Neural crest cell (in vitro differentiated cells): ENCODE data around the gene SLAMF9. TPM values are rescaled to one million over a fixed set of nuclear protein-coding genes. Genes with fewer than 3 reads are reported as not detected.
"Not testable (repeated sequence)": the region's sequence is repeated elsewhere in the genome, so short reads cannot be mapped to it uniquely, and the experiment has no call there.

Experiments used
- DNase-seq: peaks from one replicate; pipeline ENCODE4 v3.0.0; 2021; ENCODE audit warnings: low read depth, mixed read lengths, low spot score
- H3K27ac Mint-ChIP-seq: one replicate; pipeline ENCODE4 v1.8.0; 2021; ENCODE audit warnings: mild to moderate bottlenecking, mixed read lengths; ENCODE audit not compliant: unreplicated experiment
- H3K27me3 Mint-ChIP-seq: 2 replicates; pipeline ENCODE4 v1.8.0; 2021; ENCODE audit warnings: low read depth, mild to moderate bottlenecking, mixed read lengths
- H3K36me3 Mint-ChIP-seq: 2 replicates; pipeline ENCODE4 v1.8.0; 2021; ENCODE audit warnings: low read depth, mild to moderate bottlenecking, mixed read lengths
- H3K4me1 Mint-ChIP-seq: 2 replicates; pipeline ENCODE4 v1.8.0; 2021; ENCODE audit warnings: mixed read lengths
- H3K4me3 Mint-ChIP-seq: one replicate; pipeline ENCODE4 v1.8.0; 2021; ENCODE audit warnings: mild to moderate bottlenecking, mixed read lengths
- H3K9me3 Mint-ChIP-seq: 2 replicates; pipeline ENCODE4 v1.8.0; 2021; ENCODE audit warnings: mixed read lengths
- total RNA-seq: library from RNA; stranded (reverse); gene quantifications from 2 replicates; pipeline ENCODE4 v1.2.1, GENCODE V29; 2021
- TF ChIP-seq, protein P1 (sequence below): fragments of 200-600 bp; sonication (generic); conservative IDR thresholded peaks from 2 replicates; pipeline ENCODE4 v1.5.0; 2021; ENCODE audit warnings: antibody characterized with exemption, mild to moderate bottlenecking

Gene SLAMF9
- total RNA-seq, 1 donor from 2014 or later: not detected

DNA sequence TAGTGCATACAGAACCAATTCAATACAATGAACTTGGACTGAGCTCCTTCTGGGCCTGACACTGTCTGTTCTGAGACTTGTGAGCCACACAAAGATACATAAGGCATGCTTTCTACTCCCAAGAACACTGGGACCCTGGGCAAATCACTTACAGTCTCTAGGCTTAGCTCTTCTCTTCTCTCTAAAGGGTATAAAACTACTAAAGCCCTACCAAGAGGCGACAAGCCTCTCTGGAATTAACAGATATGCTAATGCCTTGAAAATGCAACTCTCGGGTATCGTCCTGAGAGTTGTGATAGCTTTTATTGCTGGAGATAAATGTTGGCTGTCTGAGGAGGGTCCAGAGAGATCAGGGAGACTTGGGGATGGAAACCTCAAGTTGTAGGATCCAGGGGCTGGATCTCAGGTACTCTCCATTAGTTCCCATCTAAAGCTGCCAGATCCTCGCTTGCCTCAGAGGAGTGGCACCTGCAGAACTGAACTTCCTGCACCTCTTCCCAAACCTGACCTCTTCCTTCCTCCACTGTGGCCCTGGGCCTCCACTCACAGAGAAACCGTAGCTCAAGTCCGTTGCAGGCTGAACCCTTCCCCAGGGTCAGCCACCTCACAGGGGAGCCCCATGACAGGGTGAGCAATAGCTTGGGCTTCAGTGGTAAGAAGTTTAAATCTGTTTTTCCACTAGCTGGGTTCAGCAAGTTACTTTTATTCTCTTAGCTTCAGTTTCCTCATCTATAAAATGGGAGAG is 42.5 kb downstream of the SLAMF9 start:
- H3K4me1 Mint-ChIP-seq: peaks cover 31% of the 10 kb centered on the region
- no peak overlapping the region for H3K27ac Mint-ChIP-seq
- no peak overlapping the region for H3K4me3 Mint-ChIP-seq
- TF ChIP-seq, protein P1, sequence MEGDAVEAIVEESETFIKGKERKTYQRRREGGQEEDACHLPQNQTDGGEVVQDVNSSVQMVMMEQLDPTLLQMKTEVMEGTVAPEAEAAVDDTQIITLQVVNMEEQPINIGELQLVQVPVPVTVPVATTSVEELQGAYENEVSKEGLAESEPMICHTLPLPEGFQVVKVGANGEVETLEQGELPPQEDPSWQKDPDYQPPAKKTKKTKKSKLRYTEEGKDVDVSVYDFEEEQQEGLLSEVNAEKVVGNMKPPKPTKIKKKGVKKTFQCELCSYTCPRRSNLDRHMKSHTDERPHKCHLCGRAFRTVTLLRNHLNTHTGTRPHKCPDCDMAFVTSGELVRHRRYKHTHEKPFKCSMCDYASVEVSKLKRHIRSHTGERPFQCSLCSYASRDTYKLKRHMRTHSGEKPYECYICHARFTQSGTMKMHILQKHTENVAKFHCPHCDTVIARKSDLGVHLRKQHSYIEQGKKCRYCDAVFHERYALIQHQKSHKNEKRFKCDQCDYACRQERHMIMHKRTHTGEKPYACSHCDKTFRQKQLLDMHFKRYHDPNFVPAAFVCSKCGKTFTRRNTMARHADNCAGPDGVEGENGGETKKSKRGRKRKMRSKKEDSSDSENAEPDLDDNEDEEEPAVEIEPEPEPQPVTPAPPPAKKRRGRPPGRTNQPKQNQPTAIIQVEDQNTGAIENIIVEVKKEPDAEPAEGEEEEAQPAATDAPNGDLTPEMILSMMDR: no peak
- DNase-seq: no peak
- H3K27me3 Mint-ChIP-seq: no peaks in the 10 kb centered on the region
- no peaks in the 10 kb centered on the region for H3K36me3 Mint-ChIP-seq
- no peaks in the 10 kb centered on the region for H3K9me3 Mint-ChIP-seq

DNA sequence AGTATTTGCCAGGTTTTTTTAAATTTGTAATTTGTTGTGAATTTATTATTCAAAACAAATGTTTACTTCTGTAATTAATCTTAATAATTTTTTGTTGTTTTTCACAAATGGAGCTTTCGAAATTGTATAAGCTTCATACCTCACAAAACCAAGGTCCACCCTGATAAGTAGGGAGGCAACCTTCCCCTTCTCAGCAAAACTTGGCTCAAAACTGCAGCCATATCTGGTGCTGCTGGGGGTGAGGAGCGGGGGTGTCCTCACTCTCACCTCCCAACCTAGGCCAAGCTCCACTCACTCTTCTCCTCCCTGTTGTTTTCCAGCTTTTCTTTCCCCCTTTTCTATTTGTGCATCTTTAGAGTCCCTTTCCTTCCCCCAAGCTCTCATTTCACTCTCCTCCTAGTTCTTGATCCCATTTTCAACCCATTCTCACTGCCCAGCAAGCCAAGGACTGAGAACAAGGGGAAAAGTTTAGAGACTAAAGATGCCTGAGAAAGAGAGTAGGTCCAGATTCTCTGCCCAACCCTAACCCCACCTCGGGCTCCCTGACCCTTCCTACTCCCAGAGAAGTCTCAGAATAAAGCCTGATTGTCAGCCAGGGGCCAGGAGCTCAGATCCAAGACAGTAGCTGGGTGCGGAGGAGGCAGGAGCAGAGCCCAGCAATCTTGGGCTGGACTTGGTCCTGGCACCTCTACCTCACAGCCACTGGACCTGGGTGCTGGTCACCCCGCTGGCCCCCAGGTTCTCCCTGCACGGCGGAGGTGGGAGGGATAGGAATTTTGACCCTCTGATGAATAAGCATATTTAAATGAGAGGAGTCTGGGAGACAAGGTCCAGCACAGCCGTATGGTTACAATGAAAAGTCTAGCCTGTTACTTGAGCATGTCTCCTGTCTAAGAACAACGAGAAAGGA is 45.8 kb downstream of the SLAMF9 start:
- Mint-ChIP-seq H3K36me3 (no peaks in the 10 kb centered on the region), H3K4me1 (peaks cover 22% of the 10 kb centered on the region), H3K27me3 (peaks cover 3% of the 10 kb centered on the region), H3K9me3 (peaks cover 7% of the 10 kb centered on the region), H3K27ac (no peak overlapping the region), H3K4me3 (no peak overlapping the region)
- TF ChIP-seq, protein P1: no peak
- DNase-seq: no peak

DNA sequence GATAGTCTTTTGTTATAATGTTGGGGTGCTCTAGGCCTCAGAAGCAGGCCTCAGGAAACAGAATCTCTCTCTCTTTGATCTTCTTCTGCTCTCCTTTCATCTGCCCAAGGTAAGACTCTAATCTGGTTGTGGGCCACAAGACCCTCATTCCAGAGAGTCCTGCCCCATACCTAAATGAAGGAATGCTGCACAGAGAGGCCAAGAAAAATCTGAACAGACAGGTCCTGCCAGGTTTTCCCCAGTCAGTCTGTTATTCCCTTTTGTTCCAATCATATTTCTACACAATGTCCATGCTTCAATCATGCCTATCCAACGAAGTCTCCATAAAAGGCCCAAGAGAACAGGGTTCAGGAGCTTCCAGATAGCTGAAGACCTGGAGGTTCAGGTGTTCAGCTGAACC is 47.1 kb downstream of the SLAMF9 start:
- DNase-seq: no peak
- Mint-ChIP-seq H3K4me3 (no peak overlapping the region), H3K27ac (no peak overlapping the region), H3K36me3 (no peaks in the 10 kb centered on the region), H3K9me3 (peaks cover 7% of the 10 kb centered on the region), H3K27me3 (peaks cover 3% of the 10 kb centered on the region), H3K4me1 (peaks cover 19% of the 10 kb centered on the region)
- TF ChIP-seq, protein P1: no peak

DNA sequence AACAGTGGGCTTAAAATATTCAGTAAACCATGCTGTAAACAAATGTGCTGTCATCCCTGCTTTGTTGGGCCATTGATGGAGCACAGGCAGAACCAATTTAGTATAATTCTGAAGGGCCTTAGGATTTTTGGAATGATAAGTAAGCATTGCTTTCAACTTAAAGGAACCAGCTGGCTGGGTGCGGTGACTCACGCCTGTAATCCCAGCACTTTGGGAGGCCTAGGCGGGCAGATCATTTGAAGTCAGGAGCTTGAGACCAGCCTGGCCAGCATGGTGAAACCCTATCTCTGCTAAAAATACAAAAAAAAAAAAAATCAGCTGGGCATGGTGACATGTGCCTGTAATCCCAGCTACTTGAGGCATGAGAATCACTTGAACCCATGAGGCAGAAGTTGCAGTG is 50.0 kb downstream of the SLAMF9 start:
- DNase-seq, H3K36me3 Mint-ChIP-seq, H3K9me3 Mint-ChIP-seq, H3K4me3 Mint-ChIP-seq, H3K27ac Mint-ChIP-seq: not testable (repeated sequence)
- Mint-ChIP-seq H3K4me1 (peaks cover 22% of the 10 kb centered on the region), H3K27me3 (peaks cover 11% of the 10 kb centered on the region)

DNA sequence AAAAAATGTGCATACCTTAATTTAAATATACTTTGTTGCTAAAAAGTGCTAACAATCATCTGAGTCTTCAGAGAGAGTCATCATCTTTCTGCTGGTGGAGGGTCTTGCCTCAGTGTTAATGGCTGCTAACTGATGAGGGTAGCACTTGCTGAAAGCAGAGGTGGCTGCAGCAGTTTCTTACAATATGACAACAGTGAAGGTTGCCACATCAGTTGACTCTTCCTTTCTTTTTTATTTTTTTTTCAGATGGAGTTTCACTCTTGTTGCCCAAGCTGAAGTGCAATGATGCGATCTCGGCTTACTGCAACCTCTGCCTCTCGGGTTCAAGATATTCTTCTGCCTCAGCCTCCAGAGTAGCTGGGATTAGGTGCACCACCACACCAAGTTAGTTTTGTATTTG is 51.5 kb downstream of the SLAMF9 start:
- no peak overlapping the region for H3K27ac Mint-ChIP-seq

More for the DNA sequence above, 51.5 kb downstream of the SLAMF9 start:
- TF ChIP-seq, protein P1: no peak
- DNase-seq: no peak
- Mint-ChIP-seq H3K27me3 (peaks cover 17% of the 10 kb centered on the region), H3K9me3 (peaks cover 7% of the 10 kb centered on the region), H3K4me1 (peaks cover 16% of the 10 kb centered on the region), H3K4me3 (no peak overlapping the region), H3K36me3 (no peaks in the 10 kb centered on the region)

Other genes starting within 250 kb of the SLAMF9 start
- not detected in 2 replicates for gene CRP, start 239.6 kb downstream of the SLAMF9 start, total RNA-seq
- 13.5 TPM in 2 replicates for gene DUSP23, start 173.3 kb downstream of the SLAMF9 start, total RNA-seq
- gene FCRL6, start 151.9 kb downstream of the SLAMF9 start, total RNA-seq: not detected in 2 replicates
- not detected in 2 replicates for gene SLAMF8, start 127.4 kb downstream of the SLAMF9 start, total RNA-seq
- not detected in 2 replicates for gene VSIG8, start 91.6 kb downstream of the SLAMF9 start, total RNA-seq
- gene CFAP45, start 54.1 kb downstream of the SLAMF9 start, total RNA-seq: not detected in 2 replicates
- 20.1 and 20.9 TPM in 2 replicates for gene TAGLN2, start 28.7 kb downstream of the SLAMF9 start, total RNA-seq
- 23.9 and 24.5 TPM in 2 replicates for gene IGSF9, start 8.6 kb downstream of the SLAMF9 start, total RNA-seq
- gene PIGM, start 77.8 kb upstream of the SLAMF9 start, total RNA-seq: 9.7 and 9.9 TPM in 2 replicates
- gene KCNJ10, start 115.9 kb upstream of the SLAMF9 start, total RNA-seq: 0.47 and 0.73 TPM in 2 replicates
- gene KCNJ9, start 127.3 kb upstream of the SLAMF9 start, total RNA-seq: 0.11 and 0.19 TPM in 2 replicates
- gene IGSF8, start 144.4 kb upstream of the SLAMF9 start, total RNA-seq: 27.5 and 28.4 TPM in 2 replicates
- gene ATP1A2, start 161.5 kb upstream of the SLAMF9 start, total RNA-seq: 93.6 and 101 TPM in 2 replicates
- gene ATP1A4, start 197.4 kb upstream of the SLAMF9 start, total RNA-seq: 0.20 and 0.35 TPM in 2 replicates
- 0.16 and 0.26 TPM in 2 replicates for gene CASQ1, start 236.3 kb upstream of the SLAMF9 start, total RNA-seq